Measurements from ENCODE around the gene EEIG1.
A peak's percentile ranks its signal among the peaks of the same experiment; 100 is the strongest.

The EEIG1 gene

DNA sequence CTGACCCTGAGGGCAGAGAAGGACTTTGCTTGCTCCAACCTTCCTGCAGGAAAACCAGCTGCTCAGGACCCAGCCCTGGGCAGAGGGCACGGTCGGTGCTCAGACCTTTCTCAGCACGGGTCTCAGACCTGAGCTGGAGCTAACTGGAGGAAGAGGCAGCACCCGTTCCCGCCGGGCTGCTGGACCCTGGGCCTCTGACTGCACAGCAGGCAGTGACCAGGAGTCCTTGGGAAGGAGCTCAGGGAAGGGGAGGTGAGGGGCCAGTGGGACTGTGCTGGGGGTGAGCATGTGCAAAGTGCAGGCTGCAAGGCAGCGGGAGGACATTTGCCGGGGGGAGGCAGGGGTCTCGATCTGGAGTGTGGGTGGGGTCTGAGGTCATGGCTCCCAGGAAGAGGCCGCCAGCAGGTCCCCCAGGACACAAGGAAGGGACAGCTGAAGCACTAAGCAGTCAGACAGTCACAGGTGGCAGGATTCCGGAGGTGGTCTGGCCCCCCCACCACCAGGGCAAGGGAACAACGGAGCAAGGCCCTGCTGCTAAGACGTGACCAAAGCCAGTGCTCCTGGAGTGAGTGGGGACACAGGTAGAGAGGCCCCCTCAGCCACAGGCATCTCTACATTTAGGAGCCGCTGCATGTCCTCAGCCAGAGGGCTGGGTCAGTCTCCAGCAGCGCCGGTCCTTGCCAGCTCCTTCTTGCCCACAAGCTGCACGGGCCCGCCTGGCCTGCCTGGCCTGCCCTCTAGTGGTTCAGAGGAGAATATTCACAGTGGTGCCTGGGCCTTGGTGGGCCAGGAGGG, 38.4 kb downstream of the EEIG1 start:
- peak in 1 of 2 donors; percentile 39 for DNase-seq (ENCODE audit: extremely low read depth in 1 of 2, low read depth in 1 of 2)

DNA sequence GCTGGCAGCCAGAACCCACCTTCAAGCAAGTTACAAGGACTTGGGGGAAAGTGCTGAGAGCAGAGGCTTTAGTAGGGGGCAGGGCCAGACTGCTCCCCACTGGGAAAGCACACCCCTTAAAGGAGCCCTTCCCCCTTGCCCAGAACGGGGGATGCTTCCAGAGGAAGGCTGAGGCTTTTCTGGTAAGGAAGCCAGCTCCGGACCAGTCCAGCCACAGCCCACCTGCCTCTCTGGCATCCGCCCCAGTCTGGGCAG, 38.9 kb downstream of the EEIG1 start:
- DNase-seq (ENCODE audit: extremely low read depth in 1 of 2, low read depth in 1 of 2), result no peak

DNA sequence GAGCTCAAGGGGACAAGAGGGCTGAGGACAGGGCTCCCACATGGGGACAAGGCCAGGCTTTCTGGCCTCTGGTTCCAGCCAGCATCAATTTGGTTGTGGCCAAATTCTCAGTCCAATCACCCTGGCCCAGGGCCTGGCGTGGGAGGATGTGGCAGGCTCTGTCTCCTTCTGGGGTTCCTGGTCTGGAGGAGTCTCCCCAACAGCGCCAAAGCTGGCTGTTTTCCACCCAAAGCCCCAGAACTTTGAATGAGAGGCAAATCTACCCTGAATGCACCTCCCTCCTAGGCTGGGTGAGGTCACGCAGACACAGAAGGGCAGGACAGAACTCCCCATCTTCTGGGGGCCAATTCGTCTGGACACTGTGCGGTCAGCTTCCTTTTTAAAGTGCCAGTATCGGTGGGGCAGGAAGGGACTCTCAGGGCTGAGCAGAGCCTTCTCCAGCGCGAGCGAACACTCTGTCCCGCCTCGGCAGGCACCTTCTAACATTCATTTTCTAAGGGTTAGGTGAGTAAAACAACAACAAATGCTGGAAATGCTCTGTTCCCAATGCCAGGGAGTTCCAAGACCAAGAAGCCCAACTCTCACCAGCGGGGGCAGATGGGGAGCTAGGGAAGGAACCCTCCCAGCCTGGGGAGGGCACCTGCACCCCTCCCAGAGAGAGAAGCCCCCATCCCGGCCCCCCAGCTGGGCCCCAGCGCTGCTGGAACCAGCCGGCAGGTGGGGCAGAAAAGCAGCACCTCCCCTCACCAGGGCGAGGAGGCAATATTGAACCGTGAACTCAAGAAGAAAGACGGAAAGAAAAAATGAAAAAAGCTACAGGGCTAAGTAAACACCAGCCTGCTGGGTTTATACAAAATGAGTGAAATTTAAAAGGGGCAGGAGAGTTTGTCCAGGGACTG, 39.5 kb downstream of the EEIG1 start:
- no peak for DNase-seq (ENCODE audit: extremely low read depth in 1 of 2, low read depth in 1 of 2)

DNA sequence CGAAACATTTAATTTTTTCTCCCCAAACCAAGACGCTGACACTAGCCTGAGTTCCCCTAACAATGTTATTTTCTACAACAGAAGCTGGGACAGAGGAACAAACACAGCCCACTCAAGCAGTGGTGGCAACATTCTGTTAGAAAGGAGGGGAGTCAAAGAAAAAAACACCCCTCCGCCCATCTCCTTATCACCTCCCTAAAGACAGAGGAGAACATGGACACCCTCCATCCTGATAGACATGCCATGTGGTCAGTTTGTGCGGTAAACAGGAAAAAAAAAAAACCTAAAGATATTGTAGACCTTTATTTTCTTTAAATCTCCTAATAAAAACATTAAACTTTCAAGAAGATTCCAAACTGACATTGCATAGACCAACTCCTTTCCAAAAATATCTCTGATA, 40.2 kb downstream of the EEIG1 start:
- no peak for DNase-seq (ENCODE audit: extremely low read depth in 1 of 2, low read depth in 1 of 2)

DNA sequence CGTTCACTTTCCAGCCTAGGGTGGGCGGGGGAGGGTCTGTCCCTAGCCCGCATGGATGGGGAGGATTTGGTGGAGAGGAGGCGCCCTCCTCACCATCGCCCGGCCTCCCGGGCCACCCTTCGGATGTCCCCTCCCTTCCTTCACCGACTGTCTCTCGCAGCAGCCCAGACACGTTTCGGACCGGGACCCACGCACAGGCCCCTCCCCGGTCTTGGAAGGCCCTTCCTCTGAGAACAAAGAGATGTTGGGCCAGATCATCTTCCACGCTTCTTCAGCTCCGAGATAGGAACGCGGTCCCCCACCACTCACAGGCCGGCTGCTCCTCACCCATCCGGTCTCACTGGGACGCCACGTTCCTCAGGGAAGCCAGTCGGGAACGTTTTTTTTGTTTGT, 42.5 kb downstream of the EEIG1 start:
- DNase-seq (ENCODE audit: extremely low read depth in 1 of 2, low read depth in 1 of 2), result no peak

DNA sequence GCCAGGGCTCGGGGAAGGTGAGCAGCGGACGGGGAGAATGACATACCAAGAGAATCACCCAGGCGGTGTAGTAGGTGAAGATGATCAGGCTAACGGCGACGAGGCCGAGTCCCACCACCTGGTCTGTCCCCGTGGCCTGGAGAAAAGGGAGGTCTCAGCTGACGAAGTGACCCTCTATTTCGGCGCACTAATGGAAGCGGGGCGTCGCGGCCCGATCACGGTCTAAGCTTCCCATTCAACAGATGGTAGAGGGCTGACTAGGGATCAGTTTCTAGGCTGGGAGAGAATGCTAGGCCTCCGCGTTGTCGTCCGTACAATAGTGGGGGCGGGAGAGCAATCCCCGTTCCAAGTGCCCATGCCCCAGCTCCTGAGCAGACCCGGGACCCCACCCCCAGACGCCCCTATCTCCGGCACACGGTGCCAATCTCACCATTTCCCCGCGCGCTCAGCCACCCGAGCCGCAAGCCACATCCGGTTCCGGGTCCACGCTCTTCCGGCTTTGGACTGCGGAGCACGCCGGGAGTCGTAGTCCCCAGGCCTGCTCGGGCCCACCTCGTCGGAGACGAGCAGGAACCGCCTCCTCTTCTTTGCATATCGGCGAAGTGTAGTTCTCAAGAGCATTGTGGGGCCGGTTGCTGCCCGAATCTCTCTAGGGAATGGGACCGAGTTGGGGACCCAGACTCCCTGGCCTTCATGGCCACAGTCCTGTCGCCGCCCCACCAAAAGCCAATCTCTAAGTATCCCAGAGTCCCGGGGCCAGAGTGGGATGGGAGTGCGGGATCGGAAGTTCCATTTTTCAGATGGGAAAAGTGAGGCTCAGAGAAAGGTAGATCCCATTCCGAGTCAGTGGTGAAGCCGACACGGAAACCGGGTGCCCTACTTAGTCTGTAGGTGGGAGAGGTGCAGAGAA, 43.1 kb downstream of the EEIG1 start, which contains the start of gene DPM2:
DPM2 (minus strand) TSS at position 467 of the 910 bp plus-strand sequence; CDS start at position 433, 34 bp downstream.
- peak; percentile 67 to 82 for DNase-seq (ENCODE audit: extremely low read depth in 1 of 2, low read depth in 1 of 2)

DNA sequence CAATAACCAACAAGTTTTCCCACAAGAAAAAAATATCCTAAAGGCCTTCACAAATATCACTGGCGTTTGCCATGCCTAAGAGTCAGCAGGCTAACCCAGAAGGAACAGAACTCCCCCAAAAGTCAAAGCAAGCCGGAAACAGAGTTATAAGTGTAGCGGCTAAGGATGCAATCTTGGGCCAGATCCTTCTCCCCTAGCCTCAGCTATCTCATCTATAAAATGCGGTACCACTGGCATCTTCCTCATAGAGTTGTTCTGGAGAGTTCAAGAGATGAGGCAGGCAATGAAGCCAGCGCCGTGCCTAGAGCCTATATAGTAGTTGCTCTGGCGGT, 43.8 kb downstream of the EEIG1 start:
- DNase-seq (ENCODE audit: extremely low read depth in 1 of 2, low read depth in 1 of 2), result no peak

DNA sequence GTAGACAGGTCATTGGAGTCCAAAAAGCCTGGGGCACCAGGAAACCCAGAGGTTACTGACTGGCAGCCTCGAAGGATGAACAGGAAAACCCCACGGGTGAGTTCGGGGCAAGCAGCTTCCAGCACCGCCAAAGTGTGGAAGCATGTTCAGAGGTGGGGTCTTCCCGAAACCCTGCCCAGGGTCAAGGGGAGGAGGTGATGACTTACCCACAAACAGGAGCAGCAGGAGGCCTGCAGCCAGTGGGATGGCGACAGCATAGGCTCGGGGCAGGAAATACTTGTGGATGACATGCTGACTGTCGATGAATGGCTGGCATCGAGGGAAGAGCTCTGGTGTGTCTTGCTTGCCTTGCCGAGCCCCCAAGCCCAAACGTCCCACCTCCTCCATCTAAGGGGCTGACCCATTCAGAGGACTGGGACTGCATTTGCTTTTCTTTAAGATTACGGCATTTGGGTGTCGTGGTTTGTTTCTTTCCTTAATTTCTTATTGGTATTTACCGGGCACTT, 44.4 kb downstream of the EEIG1 start:
- DNase-seq (ENCODE audit: extremely low read depth in 1 of 2, low read depth in 1 of 2), result no peak

DNA sequence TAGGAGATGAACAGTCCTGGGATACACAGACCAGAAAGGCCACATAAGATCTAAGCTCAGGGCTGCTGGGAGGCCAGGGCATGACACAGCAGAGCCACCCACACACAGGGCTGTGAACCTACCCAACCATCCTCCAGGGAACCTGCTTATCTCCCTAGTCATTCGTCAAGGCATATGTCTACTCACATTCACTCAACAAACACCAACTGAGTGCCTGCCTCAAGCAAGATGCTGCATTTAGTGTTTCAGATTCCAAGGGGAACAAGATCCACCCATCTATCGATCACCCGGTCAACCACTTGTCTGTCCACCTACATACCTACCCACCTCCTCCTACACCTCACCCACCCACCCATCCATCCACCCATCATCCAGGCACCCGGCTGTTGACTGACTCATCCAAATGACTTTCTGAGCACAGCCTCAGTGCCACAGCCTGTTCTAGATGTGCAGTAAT, 45.0 kb downstream of the EEIG1 start:
- DNase-seq (ENCODE audit: extremely low read depth in 1 of 2, low read depth in 1 of 2), result no peak

DNA sequence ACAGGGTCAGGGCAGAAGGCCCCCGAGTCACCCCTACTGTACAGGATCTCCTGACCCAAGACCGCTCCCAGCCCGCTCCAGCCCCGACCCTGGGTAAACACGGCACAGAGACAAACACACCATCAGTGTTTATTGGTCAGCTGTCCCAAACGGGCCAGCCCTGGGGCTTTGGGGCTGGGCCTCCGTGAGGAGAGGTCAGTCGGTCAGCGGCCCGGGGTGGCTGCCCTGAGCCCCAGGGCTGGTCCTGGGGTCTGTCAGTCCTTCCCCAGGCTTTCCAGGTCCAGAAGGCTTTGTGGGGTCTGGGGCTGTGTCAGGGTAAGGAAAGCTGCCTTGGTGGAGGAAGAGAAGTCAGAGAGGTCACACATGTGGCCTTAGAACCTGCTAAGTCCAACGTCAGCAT, 45.8 kb downstream of the EEIG1 start:
- DNase-seq (ENCODE audit: extremely low read depth in 1 of 2, low read depth in 1 of 2), result no peak

DNA sequence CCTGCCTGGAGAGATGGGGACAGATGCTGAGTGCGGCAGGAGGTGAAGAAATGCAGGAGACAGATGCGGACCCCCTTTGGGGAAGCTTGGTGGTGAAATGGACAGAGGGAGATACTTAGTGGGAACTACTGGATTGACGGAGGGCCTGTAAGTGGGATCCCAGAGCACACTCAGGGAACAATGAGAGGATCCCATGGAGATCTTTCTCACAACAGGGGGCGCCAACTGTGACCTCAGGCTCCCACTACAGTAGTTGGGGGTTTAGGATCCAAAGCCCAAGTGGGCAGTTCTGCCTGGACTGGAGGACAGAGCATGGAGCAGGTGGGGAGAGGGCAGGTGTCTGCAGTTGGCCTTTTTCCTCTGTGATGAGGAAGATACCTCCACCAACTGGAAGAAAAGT, 46.5 kb downstream of the EEIG1 start:
- DNase-seq (ENCODE audit: extremely low read depth in 1 of 2, low read depth in 1 of 2), result no peak

DNA sequence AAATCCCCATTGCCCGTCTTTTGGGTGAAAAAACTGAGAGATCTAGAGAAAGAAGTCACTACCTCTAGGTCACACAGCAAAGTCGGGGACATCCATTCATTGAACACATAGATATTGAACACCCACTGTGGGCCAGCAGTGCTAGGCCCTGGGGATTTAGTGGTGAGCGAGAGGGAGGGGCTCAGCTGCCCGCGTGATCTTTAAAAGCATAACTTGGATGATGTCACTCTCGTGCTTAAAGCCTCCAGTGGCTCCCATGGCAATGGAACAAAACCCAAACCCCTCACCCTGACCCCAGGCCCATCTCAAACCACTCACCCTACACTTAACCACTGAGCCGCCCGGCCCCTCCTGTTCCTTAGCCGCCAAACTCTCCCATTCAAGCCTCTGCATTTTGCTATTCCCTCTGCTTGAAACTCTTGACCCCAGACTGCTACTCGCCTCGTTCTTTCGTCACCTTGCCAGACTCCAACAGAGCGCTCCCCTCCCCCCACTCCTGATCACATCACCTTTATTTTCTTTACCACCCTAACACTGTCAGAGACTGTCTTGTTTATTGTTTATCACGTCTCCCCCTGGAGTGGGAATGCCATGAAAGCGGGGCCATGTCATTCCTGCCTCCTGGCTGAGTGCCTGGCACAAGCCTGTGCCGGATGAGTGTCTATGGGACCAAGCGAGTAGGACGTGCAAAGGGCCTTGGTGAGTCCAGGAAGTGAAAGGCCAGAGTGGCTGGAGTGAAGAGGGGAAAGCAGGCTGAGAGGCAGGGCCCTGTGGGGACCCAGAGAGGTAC, 49.5 kb downstream of the EEIG1 start:
- DNase-seq (ENCODE audit: extremely low read depth in 1 of 2, low read depth in 1 of 2), result no peak
